ENCODE data around the gene SLC22A8.
"Not testable (repeated sequence)": the region's sequence is repeated elsewhere in the genome, so short reads cannot be mapped to it uniquely, and the experiment has no call there.

SLC22A8 gene

DNA sequence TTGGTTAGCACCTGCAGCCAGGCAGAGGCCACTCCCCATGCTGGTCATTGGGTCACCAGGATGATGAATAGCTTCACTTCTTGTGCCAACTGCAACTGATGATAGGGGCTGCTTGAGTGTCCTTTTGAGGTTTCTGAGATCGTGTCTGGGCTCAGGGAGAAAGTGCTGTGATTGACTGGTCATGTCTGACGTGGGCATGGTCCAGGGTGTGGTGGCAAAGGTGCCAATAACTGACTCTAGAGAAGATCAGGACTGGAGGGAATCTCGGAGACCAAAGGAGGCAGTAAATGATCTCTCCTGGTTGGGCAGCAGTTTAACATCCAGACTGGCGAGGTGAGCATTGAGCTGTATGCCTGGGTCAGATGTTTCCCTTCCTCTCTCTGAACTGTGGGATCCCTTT lies 20.9 kb downstream of the SLC22A8 start:
- no peak for DNase-seq (ENCODE audit: low read depth, low spot score)
- H3K27ac ChIP-seq: no peak overlapping the region

DNA sequence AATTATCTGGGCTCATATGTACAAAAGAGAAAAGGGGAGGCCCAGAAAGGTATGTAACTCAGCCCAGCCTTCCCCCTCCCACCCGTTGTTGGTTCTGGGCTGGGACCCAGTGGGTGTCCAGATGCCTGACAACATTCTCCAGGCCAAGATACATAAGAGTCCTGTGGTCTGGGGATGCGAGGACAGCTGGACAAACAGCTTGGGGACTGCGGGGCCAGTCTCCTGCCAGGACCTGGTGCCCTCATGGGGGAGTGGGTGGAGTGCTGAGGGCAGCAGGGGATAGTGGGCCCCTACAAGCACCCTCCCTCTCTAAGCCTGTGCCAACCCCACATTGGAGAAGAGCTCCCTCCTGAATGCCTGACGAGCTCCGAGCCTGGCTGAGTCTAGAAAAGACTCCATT lies 27.4 kb downstream of the SLC22A8 start:
- no peak overlapping the region for H3K27ac ChIP-seq
- DNase-seq (ENCODE audit: low read depth, low spot score): no peak

DNA sequence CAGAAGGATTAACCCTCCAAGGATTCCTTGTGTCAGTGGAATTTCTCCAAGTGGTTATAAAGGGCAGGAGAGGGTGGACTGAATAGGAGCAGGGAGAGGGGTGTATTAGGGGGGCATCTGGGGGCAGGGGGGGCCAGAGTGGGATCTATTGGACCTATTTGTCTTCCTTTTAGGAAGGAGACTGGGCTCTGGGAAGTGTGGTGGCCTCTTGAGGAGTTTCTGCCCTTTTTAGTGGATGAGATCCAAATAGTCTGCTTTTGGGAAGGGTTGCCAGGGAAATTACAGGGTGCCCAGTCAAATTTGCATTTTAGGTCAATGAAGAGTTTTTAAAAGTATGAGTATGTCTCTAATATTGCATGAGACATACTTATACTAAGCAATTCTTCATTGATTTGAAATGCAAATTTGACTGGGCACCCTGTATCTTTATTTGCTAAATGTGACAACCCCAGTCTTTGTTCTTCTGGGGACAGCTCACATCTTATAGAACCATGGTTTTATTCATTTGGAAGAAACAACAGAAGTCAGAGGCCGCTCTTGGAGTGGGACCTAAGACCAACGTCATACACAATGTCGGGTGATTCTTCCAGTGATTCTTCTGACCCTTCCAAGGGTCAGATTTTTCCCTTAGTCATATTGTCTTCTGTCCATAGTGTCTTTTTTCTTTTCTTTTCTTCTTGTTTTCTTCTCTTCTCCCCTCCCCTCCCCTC lies 30.4 kb downstream of the SLC22A8 start:
- no peak for DNase-seq (ENCODE audit: low read depth, low spot score)
- no peak overlapping the region for H3K27ac ChIP-seq

DNA sequence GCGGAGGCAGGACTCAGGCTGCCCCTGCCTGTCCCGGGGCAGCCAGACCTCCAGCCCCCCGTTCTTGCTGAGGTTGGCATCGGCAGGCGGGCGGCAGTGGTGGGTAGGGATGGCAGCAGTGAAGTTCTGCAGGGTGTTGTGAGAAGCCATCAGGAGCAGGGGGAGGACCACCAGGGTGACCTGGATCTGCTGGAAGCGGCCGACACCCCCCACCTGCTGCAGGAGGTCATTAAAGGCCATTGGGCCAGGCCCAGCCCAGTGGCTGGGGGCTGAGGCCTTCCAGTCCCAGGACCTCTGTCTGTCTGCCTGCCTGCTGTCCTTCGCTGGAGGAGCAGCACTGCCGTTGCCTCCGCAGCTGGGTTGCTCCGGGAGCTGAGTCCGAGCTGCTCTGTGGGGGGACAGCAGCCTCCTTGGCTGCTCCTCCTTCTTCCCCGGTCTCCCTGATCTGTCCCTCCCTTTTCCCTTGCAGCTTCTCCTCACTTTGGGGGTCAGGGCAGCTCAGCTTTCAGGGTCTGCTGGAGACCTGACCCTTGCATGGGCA lies 31.1 kb downstream of the SLC22A8 start, which contains the start of gene SLC22A6:
Gene SLC22A6 (minus strand): TSS at position 517 of the 541 bp plus-strand sequence. CDS start 277 bp downstream, at position 240.
- no peak for DNase-seq (ENCODE audit: low read depth, low spot score)
- H3K27ac ChIP-seq: no peak within 1 kb of the TSS

DNA sequence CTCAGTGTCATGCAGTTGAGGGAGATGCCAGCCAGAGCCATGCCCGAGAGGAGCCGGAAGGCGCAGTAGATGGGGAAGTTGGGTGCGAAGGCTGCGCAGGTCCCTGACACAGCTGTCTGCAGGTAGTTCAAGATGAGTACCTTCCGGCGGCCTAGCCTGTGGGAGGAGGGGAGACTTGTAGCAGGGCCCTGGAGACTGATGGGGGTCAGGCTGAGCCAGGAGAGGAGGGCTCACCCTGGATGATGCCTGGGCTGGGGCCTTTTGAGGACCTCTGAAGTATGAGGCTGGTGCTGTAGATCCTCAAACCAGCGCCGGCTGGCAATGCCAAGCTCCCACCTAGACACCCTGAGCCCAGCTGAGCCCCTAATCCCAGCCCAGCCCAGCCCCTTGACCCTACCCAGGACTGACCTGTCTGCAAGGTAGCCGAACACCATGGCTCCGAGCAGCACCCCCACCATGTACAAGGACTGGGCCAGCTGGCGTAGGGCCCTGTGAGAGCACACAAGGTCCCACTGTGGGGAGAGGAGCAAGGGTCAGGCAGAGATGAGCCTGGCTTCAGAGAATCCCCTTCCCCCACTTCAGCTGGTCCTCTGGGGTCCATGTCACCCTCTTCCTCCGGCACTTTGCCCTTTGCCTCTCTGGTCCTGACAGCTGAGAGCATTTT lies 32.0 kb downstream of the SLC22A8 start:
- no peak for DNase-seq (ENCODE audit: low read depth, low spot score)

DNA sequence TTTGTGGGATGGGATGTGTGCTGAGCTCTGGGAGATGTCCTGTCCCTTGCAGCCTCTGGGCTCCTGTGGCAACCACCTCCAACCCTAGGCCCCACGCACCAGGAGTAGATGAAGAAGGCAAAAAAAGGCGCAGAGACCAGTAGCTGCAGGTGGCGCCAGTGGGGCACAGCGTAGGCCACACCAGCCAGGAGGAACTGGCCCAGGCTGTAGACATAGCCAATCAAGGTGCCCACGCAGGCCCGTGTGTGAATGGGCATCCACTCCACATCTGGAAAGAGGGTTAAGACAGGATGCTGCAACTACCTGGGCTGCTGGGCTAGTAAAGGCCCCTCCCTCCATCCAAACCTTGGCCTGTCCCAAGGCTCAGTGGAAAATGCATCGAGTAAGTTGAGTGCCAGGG lies 33.9 kb downstream of the SLC22A8 start:
- DNase-seq (ENCODE audit: low read depth, low spot score): no peak
- no peak overlapping the region for H3K27ac ChIP-seq

More for the DNA sequence above, 32.0 kb downstream of the SLC22A8 start:
- H3K27ac ChIP-seq: no peak overlapping the region

DNA sequence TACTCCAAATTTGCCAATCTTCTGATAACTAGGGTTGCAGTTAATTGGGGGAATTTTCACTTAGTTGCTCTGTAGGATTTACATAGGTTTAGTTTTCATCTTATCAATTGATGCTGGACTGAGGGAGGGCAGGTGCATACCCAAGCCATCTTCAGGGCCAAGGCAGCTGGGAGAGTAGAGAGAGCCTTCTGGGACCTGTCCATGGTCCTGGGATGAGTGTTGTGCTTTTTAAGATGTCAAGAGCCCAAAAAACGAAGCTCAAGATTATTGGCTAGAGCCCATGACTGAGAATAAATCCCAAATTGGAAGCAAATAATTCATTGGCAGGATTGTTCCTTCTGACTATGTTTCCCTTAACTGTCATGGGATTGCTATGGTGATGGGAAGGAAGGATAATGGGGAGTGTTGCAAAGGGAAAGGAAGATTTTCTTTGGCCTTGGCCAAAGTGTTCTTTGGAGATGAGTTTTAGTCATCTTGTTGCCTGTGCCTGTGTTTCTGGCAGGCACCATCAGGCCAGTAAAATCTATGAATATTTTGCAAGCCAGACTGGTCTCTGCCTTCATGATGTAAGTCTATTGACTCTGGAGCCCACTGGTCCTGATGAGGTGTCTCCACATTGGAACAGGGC lies 35.4 kb downstream of the SLC22A8 start:
- DNase-seq (ENCODE audit: low read depth, low spot score): no peak
- no peak overlapping the region for H3K27ac ChIP-seq

DNA sequence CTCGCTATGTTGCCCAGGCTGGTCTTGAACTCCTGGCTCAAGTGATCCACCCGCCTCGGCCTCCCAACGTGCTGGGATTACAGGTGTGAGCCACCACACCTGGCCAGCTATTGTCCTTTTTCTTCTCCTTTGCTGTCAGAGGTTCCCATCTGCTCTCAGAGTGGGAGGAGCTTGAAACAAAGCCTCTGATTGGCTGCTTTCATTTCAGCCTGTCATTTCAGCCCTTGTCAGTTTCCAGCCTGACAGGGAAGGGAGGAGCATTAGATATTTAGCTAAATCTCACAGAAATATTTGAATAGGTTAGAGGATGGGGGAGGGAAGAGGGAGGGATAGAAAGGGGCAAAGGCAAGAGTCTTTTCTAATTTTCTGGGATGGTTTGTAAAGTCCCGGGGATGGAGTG lies 39.5 kb downstream of the SLC22A8 start:
- no peak overlapping the region for H3K27ac ChIP-seq
- no peak for DNase-seq (ENCODE audit: low read depth, low spot score)

DNA sequence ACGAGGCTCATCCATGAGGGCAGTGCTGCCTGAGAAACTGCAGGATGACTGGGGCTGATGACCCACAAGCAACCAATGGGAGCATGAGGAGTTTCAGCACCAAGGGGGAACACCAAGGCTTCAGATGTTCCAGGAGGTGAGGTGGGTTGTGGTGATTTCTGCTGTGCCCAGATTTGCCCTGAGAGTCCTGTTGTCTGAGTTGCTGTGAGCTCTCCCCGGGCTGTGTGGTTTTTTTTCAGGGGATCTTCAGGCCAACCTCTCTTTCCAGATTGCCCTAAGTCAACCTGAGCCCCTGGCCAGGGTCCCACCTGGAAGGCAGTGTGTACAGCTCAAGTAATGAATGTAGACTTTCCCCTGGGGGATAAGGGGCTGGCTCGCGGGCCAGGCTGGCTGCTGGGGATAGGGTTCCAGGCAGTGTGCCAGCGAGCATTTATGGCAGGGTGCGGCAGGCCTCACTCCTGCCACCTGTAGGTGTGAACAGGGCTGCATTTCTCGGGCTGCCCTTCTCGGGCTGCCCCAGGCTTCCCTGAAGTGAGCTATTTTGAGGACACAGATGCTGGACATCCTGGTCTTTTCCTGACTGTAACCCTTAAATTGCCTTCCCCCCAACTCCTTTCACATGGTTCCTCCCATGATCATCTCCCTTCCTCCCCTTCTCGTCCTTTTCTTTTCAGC lies 40.7 kb downstream of the SLC22A8 start:
- no peak overlapping the region for H3K27ac ChIP-seq
- DNase-seq (ENCODE audit: low read depth, low spot score): no peak

DNA sequence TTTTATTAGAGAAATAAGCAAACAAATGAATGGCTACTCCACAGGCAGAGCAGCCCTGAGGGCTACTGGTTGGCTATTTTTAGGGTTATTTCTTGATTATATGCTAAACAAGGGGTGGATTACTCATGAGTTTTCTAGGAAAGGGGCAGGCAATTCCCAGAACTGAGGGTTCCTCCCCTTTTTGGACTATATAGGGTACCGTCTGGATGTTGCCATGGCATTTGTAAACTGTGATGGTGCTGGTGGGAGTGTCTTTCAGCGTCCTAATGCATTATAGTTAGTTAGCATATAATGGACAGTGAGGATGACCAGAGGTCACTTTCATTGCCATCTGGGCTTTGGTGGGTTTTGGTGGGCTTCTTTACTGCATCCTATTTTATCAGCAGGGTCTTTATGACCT lies 50.1 kb downstream of the SLC22A8 start:
- no peak for DNase-seq (ENCODE audit: low read depth, low spot score)
- no peak overlapping the region for H3K27ac ChIP-seq

DNA sequence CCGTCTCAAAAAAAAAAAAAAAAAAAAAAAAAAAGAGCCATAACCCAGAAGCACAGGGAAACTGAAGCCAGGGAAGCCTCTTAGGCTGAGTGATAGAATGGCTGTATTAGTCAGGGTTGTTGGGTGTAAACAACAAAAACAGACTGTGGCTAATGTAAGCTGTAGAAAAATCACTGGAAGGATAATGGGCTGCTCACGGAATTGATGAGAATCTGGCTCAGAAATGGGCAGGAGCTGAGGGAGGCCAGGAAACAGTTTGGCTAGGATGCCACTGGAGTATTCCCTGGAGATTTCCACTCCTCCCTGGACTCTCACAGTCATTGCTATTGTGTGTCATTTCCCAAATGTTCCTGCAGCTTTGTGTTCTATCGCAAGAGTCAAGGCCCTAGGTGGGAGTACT lies 53.2 kb downstream of the SLC22A8 start:
- no peak for DNase-seq (ENCODE audit: low read depth, low spot score)
- no peak overlapping the region for H3K27ac ChIP-seq

DNA sequence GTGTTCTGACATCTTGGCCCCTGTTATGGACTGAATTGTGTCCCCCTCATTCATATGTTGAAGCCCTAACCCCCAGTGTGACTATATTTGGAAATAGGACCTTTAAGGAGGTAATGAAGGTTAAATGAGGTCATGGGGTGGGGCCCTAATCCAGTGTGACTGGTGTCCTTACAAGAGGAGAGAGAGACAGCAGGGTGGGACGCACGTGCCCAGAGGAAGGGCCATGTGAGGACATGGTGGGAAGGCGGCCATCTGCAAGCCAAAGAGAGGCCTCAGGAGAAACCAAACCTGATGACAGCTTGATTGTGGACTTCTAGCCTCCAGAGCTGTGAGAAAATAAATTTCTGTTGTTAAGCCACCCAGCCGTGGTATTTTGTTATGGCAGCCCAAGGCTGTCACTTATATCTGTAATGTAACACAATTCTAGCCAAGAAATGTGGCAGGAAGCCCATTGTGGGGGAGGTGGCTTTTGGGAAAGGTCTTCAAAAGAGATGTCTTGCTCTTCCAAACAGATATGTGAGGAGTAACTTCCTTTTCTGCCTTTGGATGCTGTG lies 54.5 kb downstream of the SLC22A8 start:
- no peak overlapping the region for H3K27ac ChIP-seq
- DNase-seq (ENCODE audit: low read depth, low spot score): no peak

DNA sequence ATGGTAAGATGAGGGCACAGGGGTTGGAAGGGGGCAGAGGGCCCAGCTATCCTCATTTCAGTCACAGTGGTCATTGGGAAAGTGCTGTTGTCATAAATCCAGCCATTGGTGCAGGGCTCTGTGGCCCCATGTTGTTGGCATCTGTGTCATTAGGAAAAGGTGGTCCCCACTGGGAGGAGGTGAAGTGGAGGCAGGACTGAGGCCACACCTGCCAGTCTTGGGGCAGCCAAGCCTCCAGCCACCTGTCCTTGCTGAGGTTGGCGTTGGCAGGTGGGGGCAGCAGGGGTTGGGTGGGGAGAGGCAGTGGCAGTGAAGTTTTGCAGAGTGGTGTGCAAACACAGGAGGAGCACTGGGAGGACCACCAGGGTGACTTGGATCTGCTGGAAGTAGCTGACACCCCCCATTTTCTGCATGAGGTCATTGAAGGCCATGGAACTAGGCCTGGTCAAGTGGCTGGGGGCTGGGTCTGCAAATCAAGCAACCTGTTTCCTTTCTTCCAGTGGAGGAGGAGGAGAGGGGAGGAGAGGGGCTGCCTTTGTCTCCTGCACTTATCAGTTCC lies 56.1 kb downstream of the SLC22A8 start:
- H3K27ac ChIP-seq: no peak overlapping the region
- DNase-seq (ENCODE audit: low read depth, low spot score): no peak

DNA sequence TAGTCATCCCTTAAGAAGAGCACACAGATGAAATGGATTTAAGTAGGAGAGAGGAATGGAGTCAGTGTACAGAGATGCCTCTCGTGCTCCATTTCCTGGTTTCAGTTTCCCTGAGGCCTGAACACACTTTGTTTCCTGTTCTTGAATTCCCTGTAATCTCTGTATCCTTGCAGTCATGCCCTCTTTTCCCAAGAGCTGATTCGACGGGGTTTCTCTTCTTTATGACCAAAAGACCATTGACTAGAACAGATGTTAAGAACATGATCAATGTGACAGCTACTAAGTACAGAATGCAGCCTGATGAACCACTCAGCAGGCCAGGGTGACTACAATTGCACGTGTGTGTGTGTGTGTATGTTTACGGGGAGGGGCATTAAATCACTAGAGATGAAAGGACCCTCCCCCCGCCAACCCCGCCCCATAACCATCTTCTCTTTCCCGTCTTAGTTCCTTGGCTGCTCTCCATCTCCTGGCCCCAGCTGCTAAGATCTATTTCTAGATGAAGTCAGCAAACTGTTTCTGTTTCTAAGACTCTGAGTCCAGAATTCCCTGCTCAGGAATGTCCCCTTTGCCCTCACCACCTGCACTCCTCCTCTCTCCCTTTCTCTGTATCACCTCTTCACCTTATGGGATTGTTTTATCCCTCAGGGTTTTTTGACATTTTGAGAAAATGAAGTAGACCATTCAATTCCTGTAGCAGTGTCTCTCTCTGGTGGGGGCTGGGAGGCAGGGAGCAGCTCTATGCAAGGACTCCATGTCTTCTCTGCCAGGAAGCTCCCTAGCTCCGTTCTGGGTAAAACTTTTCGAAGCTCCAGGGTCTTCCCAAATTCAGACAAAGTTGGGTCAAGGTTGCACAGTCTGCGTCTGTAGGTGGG lies 56.9 kb downstream of the SLC22A8 start:
- no peak for DNase-seq (ENCODE audit: low read depth, low spot score)
- no peak overlapping the region for H3K27ac ChIP-seq

DNA sequence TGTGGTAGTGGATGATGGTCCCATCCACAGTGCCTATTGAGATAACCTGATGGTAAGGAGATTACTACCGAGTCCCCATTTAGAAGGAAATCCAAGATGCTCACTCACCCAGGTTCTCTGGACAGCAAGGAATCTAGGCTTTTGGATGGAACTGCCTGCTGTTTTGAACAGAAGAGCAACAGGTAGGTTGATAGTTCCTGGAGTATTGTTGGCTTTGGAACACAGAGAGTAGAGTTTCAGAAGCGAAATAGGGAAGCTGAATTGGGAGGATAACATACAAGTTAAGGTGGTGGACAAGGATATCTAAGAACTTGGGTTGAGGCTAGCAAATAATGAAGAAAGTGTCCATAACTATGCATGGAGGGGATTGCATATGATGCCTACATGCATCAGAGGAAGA lies 58.5 kb downstream of the SLC22A8 start:
- no peak overlapping the region for H3K27ac ChIP-seq
- no peak for DNase-seq (ENCODE audit: low read depth, low spot score)

DNA sequence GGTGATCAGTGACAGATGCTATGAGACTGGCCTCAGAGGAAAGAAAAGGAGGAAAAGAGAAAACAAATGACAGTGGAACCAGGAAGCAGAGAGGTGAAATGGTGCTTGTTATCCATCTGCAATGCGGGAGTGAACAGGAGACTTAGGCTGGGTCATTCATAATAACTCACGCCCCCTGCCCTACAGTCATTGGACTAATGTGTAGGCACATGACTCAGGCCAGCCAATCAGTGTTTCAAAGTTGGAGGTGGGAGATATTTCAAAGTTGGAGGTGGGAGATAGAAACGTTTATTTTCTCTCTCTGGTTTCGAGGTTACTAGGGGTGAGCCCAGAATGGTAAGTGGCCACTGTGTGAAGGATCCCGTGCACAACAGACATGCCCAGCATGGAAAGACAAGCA lies 61.2 kb downstream of the SLC22A8 start:
- no peak overlapping the region for H3K27ac ChIP-seq

DNA sequence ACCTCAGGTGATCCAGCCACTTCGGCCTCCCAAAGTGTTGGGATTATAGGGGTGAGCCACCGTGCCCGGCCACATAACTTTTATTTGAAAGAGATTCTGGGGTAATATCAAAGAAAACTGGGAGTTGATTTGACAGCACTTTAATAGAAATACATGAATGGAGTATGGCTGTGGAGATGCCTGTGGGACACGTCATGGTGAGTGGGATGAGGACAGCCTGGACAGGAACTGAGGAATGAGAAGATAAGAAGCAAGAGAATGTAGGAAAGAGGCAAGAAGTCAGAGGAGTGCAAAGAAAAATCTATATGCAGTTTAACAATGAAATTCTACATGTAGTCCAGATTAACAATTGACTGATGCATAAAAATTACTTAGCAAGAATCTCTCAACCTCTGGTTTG lies 61.8 kb downstream of the SLC22A8 start:
- no peak for DNase-seq (ENCODE audit: low read depth, low spot score)

More for the DNA sequence above, 61.2 kb downstream of the SLC22A8 start:
- no peak for DNase-seq (ENCODE audit: low read depth, low spot score)

DNA sequence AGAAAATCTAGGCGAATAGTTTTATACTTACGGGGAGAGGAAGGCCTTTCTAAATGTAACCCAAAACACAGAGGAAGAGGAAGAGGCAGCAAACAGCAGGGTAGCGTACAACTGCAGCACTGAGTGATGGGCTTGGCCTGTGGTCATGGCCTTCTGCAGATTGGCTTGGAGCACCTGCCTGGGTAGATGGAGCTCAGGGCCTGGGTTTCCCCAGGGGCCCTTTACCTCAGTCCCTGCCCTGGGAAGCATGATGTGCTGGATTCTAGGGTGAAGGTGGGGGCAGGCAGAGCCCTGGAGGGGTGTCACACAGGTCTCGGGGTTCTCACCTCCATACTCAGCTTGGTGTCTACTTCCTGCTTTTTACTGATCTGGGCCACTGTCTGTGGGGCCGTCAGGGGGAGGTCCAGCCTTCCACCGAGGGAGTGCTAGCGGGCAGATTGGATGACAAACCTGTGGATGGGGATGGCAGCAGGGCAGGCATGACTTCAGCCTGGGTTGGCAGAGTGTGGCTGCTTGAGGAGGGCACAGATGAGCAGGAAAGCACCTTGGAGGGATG lies 66.8 kb downstream of the SLC22A8 start:
- no peak for DNase-seq (ENCODE audit: low read depth, low spot score)
- H3K27ac ChIP-seq: no peak overlapping the region

More for the DNA sequence above, 61.8 kb downstream of the SLC22A8 start:
- no peak overlapping the region for H3K27ac ChIP-seq

DNA sequence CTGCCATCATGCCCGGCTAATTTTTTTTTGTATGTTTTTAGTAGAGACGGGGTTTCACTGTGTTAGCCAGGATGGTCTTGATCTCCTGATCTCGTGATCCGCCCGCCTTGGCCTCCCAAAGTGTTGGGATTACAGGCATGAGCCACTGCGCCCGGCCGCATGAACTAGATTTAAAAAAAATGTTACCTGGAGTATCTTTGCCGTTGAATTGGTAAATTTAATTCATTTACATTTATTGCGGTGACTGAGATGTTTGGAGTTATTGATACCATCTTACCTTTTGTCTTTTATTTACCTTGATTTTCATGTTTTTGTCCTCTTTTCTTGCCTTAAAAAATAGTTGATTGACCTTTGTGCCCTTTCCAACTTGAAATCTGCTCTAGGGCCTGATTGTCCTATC lies 70.1 kb downstream of the SLC22A8 start:
- not testable (repeated sequence) for H3K27ac ChIP-seq; DNase-seq (ENCODE audit: low read depth, low spot score)

Measured in epithelial cell of prostate (primary cell).